ENCODE data around the gene XYLT1. TPM values are rescaled to one million over a fixed set of nuclear protein-coding genes. Genes with fewer than 3 reads are reported as not detected.

The XYLT1 gene
- total and polyA plus RNA-seq, 2 of the 4 experiments (the other 2 are of a cell fraction) = 9.0 to 12.7 TPM

- WGBS, 2 experiments (ENCODE audit: extremely low coverage in 2 of 2, insufficient read length in 1 of 2) = 94% methylated on average over 6 of the region's 10 CpGs; no CpG with 5 or more reads in 1 of the 2 experiments
Observed at GRCh38 chr16:17287166-17287800, 183.5 kb downstream of the XYLT1 start.

More at GRCh38 chr16:17287166-17287800, 183.5 kb downstream of the XYLT1 start:
- H3K4ac ChIP-seq (ENCODE audit: low read depth, low read length) = no peak overlapping the region
- H3K27ac ChIP-seq (ENCODE audit: insufficient read depth, low read length) = no peak overlapping the region
- H3K27me3 ChIP-seq (ENCODE audit: control insufficient read depth, insufficient read depth, low read length) = no peaks in the 10 kb centered on the region
- TF ChIP-seq RAD21 (IDR thresholded peaks at IDR 0.05; ENCODE audit: low read length) (no peak), MXI1 (IDR thresholded peaks at IDR 0.05; ENCODE audit: borderline replicate concordance, low read depth, low read length) (no peak), FOS (IDR thresholded peaks at IDR 0.05; ENCODE audit: low read depth, low read length) (no peak), RFX5 (IDR thresholded peaks at IDR 0.05; ENCODE audit: low read depth, low read length) (no peak), ELK1 (IDR thresholded peaks at IDR 0.05; ENCODE audit: borderline replicate concordance, low read depth, low read length) (no peak), POLR2A (IDR thresholded peaks at IDR 0.05; ENCODE audit: low read depth, low read length) (no peak), CTCF (conservative IDR thresholded peaks at IDR 0.05; ENCODE audit: low read depth, low read length) (no peak), CHD1 (IDR thresholded peaks at IDR 0.05; ENCODE audit: low read depth, low read length) (no peak), RCOR1 (IDR thresholded peaks at IDR 0.05; ENCODE audit: insufficient replicate concordance, low read length) (no peak)
- ChIA-PET CTCF (no interaction called here), POLR2A (ENCODE audit: unreplicated experiment) (no interaction called here)
- no peak overlapping the region for H2AK5ac ChIP-seq (ENCODE audit: low read depth, low read length)
- H4K20me1 ChIP-seq (ENCODE audit: insufficient read depth, low read length) = peaks cover 11% of the 10 kb centered on the region
- dilution Hi-C loops (cut with HindIII; ENCODE audit: low sequenced_read_pairs, unreplicated experiment) (no loop called here), in situ Hi-C loops (cut with MboI; ENCODE audit: low sequenced_read_pairs) (no loop called here), intact Hi-C loops (cut with micrococcal nuclease) (no loop called here)
- H3K23ac ChIP-seq (ENCODE audit: low read depth, low read length) = no peak overlapping the region
- no peak for ATAC-seq (ENCODE audit: low read depth)
- no peaks in the 10 kb centered on the region; the same call in 1 of the 2 replicates for H3K9me1 ChIP-seq (ENCODE audit: insufficient read depth, low read length)
- no peak for DNase-seq
- no peak overlapping the region for H2BK5ac ChIP-seq (ENCODE audit: low read depth, low read length, poor library complexity, severe bottlenecking)
- no peak overlapping the region for H3K56ac ChIP-seq (ENCODE audit: extremely low read depth, insufficient read depth, low read length)
- H4K5ac ChIP-seq (ENCODE audit: low read depth, low read length) = no peak overlapping the region
- no peaks in the 10 kb centered on the region for H3K9me3 ChIP-seq (ENCODE audit: control insufficient read depth, insufficient read depth, low read length)
- H2AFZ ChIP-seq (replicated peaks; ENCODE audit: low read length, poor library complexity) = no peak overlapping the region
- no peak overlapping the region for H3K4me2 ChIP-seq (ENCODE audit: low read depth, low read length)
- no peak overlapping the region for H3K18ac ChIP-seq (ENCODE audit: low read depth, low read length)
- no peaks in the 10 kb centered on the region for H3K36me3 ChIP-seq (ENCODE audit: control insufficient read depth, insufficient read depth, low read length)
- H2BK120ac ChIP-seq (ENCODE audit: low read depth, low read length) = no peak overlapping the region
- no peak overlapping the region for H3K9ac ChIP-seq (ENCODE audit: low read depth, low read length)
- no peak overlapping the region for H2AK9ac ChIP-seq (replicated peaks; ENCODE audit: low read depth, low read length, poor library complexity)
- H4K91ac ChIP-seq (ENCODE audit: insufficient read depth, low read depth, low read length) = no peak overlapping the region
- H4K8ac ChIP-seq (ENCODE audit: low read depth in 2 of 2, low read length in 2 of 2) = no peak overlapping the region
- no peak overlapping the region for H2BK20ac ChIP-seq (ENCODE audit: low read depth, low read length)
- peaks cover 8 to 15% of the 10 kb centered on the region in 2 experiments; a peak in 2 of 4 replicates for H3K79me1 ChIP-seq (ENCODE audit: low read depth in 1 of 2, low read length in 2 of 2)
- H3K4me3 ChIP-seq (ENCODE audit: insufficient read depth, low read depth, low read length) = no peak overlapping the region
- no peaks in the 10 kb centered on the region for H3K4me1 ChIP-seq (ENCODE audit: control insufficient read depth, insufficient read depth, low read length)
- H2BK15ac ChIP-seq (ENCODE audit: low read depth, low read length) = no peak overlapping the region
- no TSS peak for BruUV-seq (replicated peaks)
- no peak overlapping the region for H3K14ac ChIP-seq (replicated peaks; ENCODE audit: low read depth, low read length)
